HG02678 (cell line): ENCODE data around the gene OR51E1.

ENCODE experiments used
- ATAC-seq: cut with Tn5 transposase; IDR thresholded peaks from one replicate; pipeline ENCODE4 v1.9.1; 2021; ENCODE audit warnings: mild to moderate bottlenecking, moderate library complexity; ENCODE audit not compliant: unreplicated experiment

The OR51E1 gene

GRCh38 chr11:4643682-4644081, at the start of gene OR51E1:
Gene OR51E1 (plus strand): TSS chr11:4643982. CDS start chr11:4652527, 8,545 bp downstream.
- ATAC-seq: no peak

- no peak for ATAC-seq
These were observed 38.7 kb upstream of the OR51E1 start for GRCh38 chr11:4605057-4605456.

- ATAC-seq: no peak
These were observed 37.4 kb upstream of the OR51E1 start for GRCh38 chr11:4606231-4607015.

GRCh38 chr11:4607096-4607495, 36.7 kb upstream of the OR51E1 start:
- no peak for ATAC-seq

GRCh38 chr11:4607781-4608666, 35.8 kb upstream of the OR51E1 start, which contains the start of gene TRIM68:
Gene TRIM68 (minus strand): TSS chr11:4608231. CDS start chr11:4605504, 2,727 bp downstream.
- ATAC-seq: peak; percentile 100

GRCh38 chr11:4610258-4610935, 33.4 kb upstream of the OR51E1 start:
- ATAC-seq: no peak

GRCh38 chr11:4611986-4612385, 31.8 kb upstream of the OR51E1 start:
- ATAC-seq: no peak

GRCh38 chr11:4615856-4616444, 27.8 kb upstream of the OR51E1 start:
- ATAC-seq: no peak

GRCh38 chr11:4619514-4619913, 24.3 kb upstream of the OR51E1 start:
- ATAC-seq: no peak

GRCh38 chr11:4626207-4627099, 17.3 kb upstream of the OR51E1 start:
- peak; percentile 50 for ATAC-seq

GRCh38 chr11:4636136-4636535, 7.6 kb upstream of the OR51E1 start:
- no peak for ATAC-seq

GRCh38 chr11:4636962-4637661, 6.7 kb upstream of the OR51E1 start, which contains the start of gene OR51D1:
Gene OR51D1 (plus strand): TSS chr11:4637477. CDS start chr11:4639791, 2,314 bp downstream.
- ATAC-seq: peak; percentile 98

GRCh38 chr11:4637662-4638047, 6.1 kb upstream of the OR51E1 start:
- ATAC-seq: no peak

- no peak for ATAC-seq
These were observed 3.9 kb upstream of the OR51E1 start for GRCh38 chr11:4639931-4640330.

GRCh38 chr11:4641501-4641900, 2.3 kb upstream of the OR51E1 start:
- no peak for ATAC-seq

- ATAC-seq: no peak
These were observed 1.7 kb upstream of the OR51E1 start for GRCh38 chr11:4642043-4642442.

- no peak for ATAC-seq
These were observed 706 bp upstream of the OR51E1 start for GRCh38 chr11:4643076-4643475.

- ATAC-seq: no peak
These were observed 451 bp downstream of the OR51E1 start for GRCh38 chr11:4644233-4644632.

GRCh38 chr11:4645974-4646373, 2.2 kb downstream of the OR51E1 start:
- no peak for ATAC-seq
